Measurements from ENCODE around the gene PALB2.

PALB2 gene

DNA sequence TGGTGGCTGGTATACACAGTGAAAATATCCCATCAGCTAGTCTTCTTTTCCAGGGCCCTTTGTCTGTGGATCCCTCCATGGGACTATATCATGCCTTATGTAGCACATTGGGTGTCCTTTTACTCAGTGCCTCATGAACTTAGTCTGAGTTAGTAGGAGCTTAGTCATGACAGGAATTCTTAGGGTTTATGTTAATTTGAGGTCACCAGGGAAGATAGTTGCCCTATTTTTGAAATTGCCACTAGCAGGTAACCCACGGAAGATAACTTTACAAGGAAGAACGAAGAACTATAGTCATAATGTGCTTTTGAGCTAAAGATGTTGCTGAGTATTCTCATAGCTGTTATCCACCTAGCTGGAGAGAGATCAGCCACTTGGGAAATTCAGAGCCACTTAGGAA lies 22.8 kb upstream of the PALB2 start:
- no peaks in the 10 kb centered on the region for H3K27me3 ChIP-seq (replicated peaks)
- no peak overlapping the region for H3K27ac ChIP-seq
- TF ChIP-seq, protein P1, sequence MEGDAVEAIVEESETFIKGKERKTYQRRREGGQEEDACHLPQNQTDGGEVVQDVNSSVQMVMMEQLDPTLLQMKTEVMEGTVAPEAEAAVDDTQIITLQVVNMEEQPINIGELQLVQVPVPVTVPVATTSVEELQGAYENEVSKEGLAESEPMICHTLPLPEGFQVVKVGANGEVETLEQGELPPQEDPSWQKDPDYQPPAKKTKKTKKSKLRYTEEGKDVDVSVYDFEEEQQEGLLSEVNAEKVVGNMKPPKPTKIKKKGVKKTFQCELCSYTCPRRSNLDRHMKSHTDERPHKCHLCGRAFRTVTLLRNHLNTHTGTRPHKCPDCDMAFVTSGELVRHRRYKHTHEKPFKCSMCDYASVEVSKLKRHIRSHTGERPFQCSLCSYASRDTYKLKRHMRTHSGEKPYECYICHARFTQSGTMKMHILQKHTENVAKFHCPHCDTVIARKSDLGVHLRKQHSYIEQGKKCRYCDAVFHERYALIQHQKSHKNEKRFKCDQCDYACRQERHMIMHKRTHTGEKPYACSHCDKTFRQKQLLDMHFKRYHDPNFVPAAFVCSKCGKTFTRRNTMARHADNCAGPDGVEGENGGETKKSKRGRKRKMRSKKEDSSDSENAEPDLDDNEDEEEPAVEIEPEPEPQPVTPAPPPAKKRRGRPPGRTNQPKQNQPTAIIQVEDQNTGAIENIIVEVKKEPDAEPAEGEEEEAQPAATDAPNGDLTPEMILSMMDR (IDR thresholded peaks at IDR 0.05; ENCODE audit: low read depth, low read length, missing control alignments): no peak
- DNase-seq: no peak
- in situ Hi-C loops (cut with HindIII; ENCODE audit: low pct_ligation_motif_present, low sequenced_read_pairs): no loop called here
- peaks cover 83% of the 10 kb centered on the region for H3K36me3 ChIP-seq (replicated peaks)
- H3K4me3 ChIP-seq (ENCODE audit: low read depth, low read length): no peak overlapping the region

DNA sequence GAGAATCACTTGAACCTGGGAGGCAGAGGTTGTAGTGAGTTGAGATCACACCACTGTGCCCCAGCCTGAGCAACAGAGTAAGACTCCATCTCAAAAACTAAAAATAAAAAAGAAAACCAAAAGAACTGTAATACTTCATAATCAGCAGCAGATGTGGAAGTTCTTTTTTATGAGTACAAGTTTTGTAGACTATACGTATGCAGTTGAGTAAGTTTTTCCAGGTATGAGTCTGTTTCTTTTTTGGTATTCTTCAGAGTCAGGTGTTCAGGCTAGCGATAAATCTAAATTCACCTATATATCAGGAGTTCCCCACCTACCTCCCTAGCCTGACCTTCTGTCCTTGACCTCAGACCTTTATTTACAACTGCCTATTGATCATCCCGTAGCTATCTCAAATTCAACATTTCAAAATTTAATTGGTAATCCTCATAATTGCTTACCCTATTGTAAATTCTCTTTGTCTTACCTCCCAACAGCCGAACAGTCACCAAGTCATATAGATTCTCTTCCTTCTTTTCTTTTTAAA lies 10.9 kb upstream of the PALB2 start:
- in situ Hi-C loops (cut with HindIII; ENCODE audit: low pct_ligation_motif_present, low sequenced_read_pairs): no loop called here
- Histone ChIP-seq H3K36me3 (replicated peaks) (peaks cover 29% of the 10 kb centered on the region), H3K27ac (no peak overlapping the region), H3K27me3 (replicated peaks) (no peaks in the 10 kb centered on the region), H3K4me3 (ENCODE audit: low read depth, low read length) (no peak overlapping the region)
- TF ChIP-seq, protein P1 (IDR thresholded peaks at IDR 0.05; ENCODE audit: low read depth, low read length, missing control alignments): no peak
- DNase-seq: no peak

DNA sequence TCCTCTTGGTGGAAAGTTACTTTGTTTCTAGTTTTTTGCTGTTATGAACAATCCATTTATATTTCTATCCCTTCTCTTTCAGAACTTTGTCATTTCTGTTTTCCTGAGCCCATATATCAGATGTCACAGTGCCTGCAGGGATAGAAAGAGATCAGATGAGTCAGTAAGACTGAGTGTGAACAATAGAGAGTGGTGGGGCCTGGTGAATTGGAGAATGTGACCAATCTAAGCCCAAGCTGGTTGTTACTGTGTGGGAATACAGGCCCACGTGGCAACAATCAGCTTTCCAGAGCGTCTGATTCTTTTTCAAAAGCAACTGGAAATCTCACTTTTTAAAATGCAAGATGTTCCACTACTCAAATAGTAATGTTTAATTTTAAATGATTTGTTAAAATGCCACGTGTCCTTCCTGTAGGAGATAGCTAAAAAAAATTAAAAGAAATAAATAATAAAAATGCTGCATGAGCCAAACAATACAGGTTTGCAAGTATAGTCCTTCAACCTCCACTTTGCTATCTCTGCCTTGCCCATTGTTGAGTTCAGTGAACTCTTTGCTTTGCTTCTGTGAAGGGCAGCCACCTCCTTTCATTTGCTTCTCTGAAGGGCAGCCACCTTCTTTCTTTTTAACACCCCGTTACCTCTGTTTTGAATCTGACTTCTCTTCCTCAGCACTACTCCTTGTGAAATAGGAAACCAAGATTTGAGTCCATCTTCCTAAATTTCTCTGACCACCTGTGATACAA lies 9.7 kb upstream of the PALB2 start:
- TF ChIP-seq, protein P1 (IDR thresholded peaks at IDR 0.05; ENCODE audit: low read depth, low read length, missing control alignments): no peak
- Histone ChIP-seq H3K4me3 (ENCODE audit: low read depth, low read length) (no peak overlapping the region), H3K27me3 (replicated peaks) (no peaks in the 10 kb centered on the region), H3K27ac (no peak overlapping the region), H3K36me3 (replicated peaks) (peaks cover 29% of the 10 kb centered on the region)
- DNase-seq: peak; percentile 3
- in situ Hi-C loops (cut with HindIII; ENCODE audit: low pct_ligation_motif_present, low sequenced_read_pairs): no loop called here

DNA sequence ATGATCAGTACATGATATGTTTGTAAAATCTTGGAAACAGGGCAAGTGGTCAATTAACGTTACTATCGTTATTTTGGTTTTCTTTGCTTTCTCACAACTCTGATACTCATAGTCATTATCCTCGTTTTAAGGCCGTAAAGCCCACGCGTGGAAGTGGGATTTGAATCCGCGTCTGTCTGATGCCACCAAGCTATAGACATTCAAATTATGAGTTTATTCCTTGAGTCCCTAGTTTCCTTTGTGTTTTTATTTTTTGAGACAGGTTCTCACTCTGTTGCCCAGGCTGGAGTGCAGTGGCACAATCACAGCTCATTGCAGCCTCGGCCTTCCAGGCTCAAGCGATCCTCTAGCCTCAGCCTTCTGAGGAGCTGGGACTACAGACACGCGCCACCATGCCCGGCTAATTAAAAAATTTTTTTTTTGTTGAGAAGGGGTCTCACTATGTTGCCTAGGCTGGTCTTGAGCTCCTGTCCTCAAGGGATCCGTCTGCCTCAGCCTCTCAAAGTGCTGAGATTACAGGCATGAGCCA lies 1.2 kb upstream of the PALB2 start:
- in situ Hi-C loops (cut with HindIII; ENCODE audit: low pct_ligation_motif_present, low sequenced_read_pairs): no loop called here
- H3K4me3 ChIP-seq (ENCODE audit: low read depth, low read length): peak overlapping the region; percentile 99
- TF ChIP-seq, protein P1 (IDR thresholded peaks at IDR 0.05; ENCODE audit: low read depth, low read length, missing control alignments): no peak
- DNase-seq: no peak
- H3K27ac ChIP-seq: peak overlapping the region; percentile 72
- peaks cover 25% of the 10 kb centered on the region for H3K36me3 ChIP-seq (replicated peaks)
- H3K27me3 ChIP-seq (replicated peaks): no peaks in the 10 kb centered on the region

DNA sequence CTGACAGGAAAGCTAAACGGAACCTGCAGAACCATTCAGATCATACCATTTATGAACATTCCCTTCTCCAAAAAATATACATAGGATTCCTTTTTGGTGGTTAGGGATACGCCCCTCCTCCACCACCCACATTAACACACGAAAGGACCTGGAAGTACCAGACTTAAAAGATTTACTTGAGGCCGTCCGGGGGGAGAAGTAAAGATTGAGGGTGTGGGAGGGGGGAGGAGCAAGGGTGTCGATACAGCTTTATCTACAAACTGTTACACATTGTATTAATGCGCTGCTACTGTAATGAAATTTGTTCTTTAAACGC lies 537 bp downstream of the PALB2 start:
- Histone ChIP-seq H3K27ac (peak overlapping the region; percentile 72), H3K4me3 (ENCODE audit: low read depth, low read length) (peak overlapping the region; percentile 99), H3K27me3 (replicated peaks) (no peaks in the 10 kb centered on the region), H3K36me3 (replicated peaks) (peaks cover 26% of the 10 kb centered on the region)
- DNase-seq: no peak
- in situ Hi-C loops (cut with HindIII; ENCODE audit: low pct_ligation_motif_present, low sequenced_read_pairs): no loop called here
- TF ChIP-seq, protein P1 (IDR thresholded peaks at IDR 0.05; ENCODE audit: low read depth, low read length, missing control alignments): no peak

Data from brain microvascular endothelial cell (primary cell).